Karpas-422 (cell line): ENCODE results near the gene ARL4A. TPM values are rescaled to one million over a fixed set of nuclear protein-coding genes. Genes with fewer than 3 reads are reported as not detected.

Source experiments
- DNase-seq: peaks from one replicate; pipeline ENCODE4 v3.0.0-alpha.2; 2015
- H2AFZ ChIP-seq: fragments of 200-600 bp; sonication (generic); 2 replicates; pipeline ENCODE4 v1.6.1; 2014; ENCODE audit warnings: antibody characterized with exemption, low read length, mixed read lengths
- H3K27ac ChIP-seq: fragments of 200-600 bp; sonication (generic); 2 replicates; pipeline ENCODE4 v1.5.1; 2014; ENCODE audit warnings: mild to moderate bottlenecking, low read length, moderate library complexity
- H3K27me3 ChIP-seq: fragments of 200-600 bp; sonication (generic); 2 replicates; pipeline ENCODE4 v1.6.1; 2014; ENCODE audit warnings: low read length, mixed read lengths
- H3K36me3 ChIP-seq: fragments of 200-600 bp; sonication (generic); 2 replicates; pipeline ENCODE4 v1.6.1; 2014; ENCODE audit warnings: low read length, mixed read lengths; ENCODE audit not compliant: insufficient read depth
- H3K4me1 ChIP-seq: fragments of 200-600 bp; sonication (generic); 2 replicates; pipeline ENCODE4 v1.6.1; 2014; ENCODE audit warnings: mild to moderate bottlenecking, low read length, mixed read lengths
- H3K4me2 ChIP-seq: fragments of 200-600 bp; sonication (generic); 2 replicates; pipeline ENCODE4 v1.6.1; 2014; ENCODE audit warnings: low read length, low read depth, mild to moderate bottlenecking; ENCODE audit not compliant: poor library complexity, severe bottlenecking
- H3K4me3 ChIP-seq: fragments of 200-600 bp; sonication (generic); 2 replicates; pipeline ENCODE4 v1.5.1; 2014; ENCODE audit warnings: mild to moderate bottlenecking, antibody characterized with exemption, low read length, mixed read lengths
- H3K79me2 ChIP-seq: fragments of 200-600 bp; sonication (generic); 2 replicates; pipeline ENCODE4 v1.6.1; 2014; ENCODE audit warnings: mild to moderate bottlenecking, low read length, mixed read lengths
- H3K9ac ChIP-seq: fragments of 200-600 bp; sonication (generic); 2 replicates; pipeline ENCODE4 v1.6.0; 2014; ENCODE audit warnings: low read length
- H3K9me2 ChIP-seq: fragments of 200-600 bp; sonication (generic), shearing (Covaris generic); replicated peaks from 2 replicates; pipeline ENCODE4 v1.6.0; 2014; ENCODE audit warnings: mild to moderate bottlenecking, low read length, moderate library complexity; ENCODE audit not compliant: insufficient read depth
- H3K9me3 ChIP-seq: fragments of 300-700, 200-600 bp; sonication (generic); 2 replicates; pipeline ENCODE4 v1.6.1; 2014; ENCODE audit warnings: low read length, mixed read lengths
- H4K20me1 ChIP-seq: fragments of 200-600 bp; sonication (generic); 2 replicates; pipeline ENCODE4 v1.6.1; 2014; ENCODE audit warnings: mild to moderate bottlenecking, antibody characterized with exemption, low read length, low read depth; ENCODE audit not compliant: insufficient read depth
- total RNA-seq: library from RNA; depleted of rRNA; stranded (reverse); fragments of >200 nt; shearing (Covaris generic); gene quantifications from 2 replicates; pipeline ENCODE4 v1.2.3, GENCODE V29; 2014; ENCODE audit warnings: low replicate concordance

ARL4A gene
- total RNA-seq, 1 experiment from 2014 or later: not detected

DNA sequence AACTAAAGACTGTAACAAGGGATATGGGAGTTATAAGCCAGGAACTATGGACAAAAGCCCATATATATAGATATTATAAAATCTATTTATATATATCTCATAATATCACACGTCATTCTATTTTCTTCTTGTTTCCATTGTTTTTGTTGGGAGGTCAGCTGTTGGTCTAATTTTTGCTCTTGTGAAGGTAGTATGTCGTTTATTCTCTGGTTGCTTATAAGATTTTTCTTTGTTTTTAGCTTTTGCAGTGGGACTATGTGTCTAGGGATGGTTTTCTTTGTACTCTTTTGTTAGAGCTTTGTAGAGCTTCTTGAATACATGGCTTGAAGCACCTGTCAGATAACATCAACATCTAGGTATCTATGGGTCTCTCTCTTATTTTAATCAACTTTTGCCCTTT lies 14.0 kb downstream of the ARL4A start:
- no peaks in the 10 kb centered on the region for H4K20me1 ChIP-seq
- H3K4me1 ChIP-seq: no peaks in the 10 kb centered on the region
- H3K9ac ChIP-seq: no peak overlapping the region
- no peak for DNase-seq
- H3K9me2 ChIP-seq: no peaks in the 10 kb centered on the region
- H3K27me3 ChIP-seq: no peaks in the 10 kb centered on the region
- no peak overlapping the region for H3K27ac ChIP-seq
- no peaks in the 10 kb centered on the region for H3K9me3 ChIP-seq
- no peak overlapping the region for H3K4me3 ChIP-seq
- no peak overlapping the region for H2AFZ ChIP-seq
- no peak overlapping the region for H3K4me2 ChIP-seq
- no peaks in the 10 kb centered on the region for H3K36me3 ChIP-seq
- no peaks in the 10 kb centered on the region for H3K79me2 ChIP-seq

DNA sequence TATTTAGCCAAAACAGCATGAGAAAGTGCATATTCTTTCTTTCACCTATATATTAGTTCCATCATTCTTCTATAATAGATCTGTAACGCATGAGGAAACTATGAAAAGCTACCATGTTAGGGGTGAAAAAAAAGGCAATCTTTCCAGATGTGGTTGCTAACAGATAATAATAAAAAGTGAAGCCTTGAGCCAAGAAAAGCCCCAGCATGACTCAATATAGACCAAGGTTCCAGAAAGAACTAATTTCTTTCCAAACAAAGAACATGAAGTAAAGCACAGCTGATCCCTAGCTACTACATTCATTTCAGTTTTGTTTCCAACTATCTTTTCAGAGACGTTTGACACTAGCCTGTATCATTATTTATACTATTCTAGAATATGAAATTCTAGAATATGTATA lies 16.4 kb downstream of the ARL4A start:
- no peak for DNase-seq

DNA sequence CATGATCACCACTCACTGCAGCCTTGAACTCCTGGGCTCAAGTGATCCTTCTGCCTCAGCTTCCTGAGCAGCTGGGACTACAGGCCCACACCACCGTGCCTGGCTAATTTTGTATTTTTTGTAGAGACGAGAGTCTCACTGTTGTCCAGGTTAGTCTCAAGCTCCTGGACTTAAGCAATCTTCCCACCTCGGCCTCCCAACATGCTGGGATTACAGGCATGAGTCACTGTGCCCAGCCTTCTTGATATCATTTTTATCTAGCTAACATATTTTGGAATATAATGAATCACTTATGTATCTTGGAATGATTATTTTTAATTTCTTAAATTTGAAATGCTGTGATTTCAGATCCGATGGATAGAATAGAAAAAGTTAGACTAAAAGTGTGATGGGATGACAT lies 18.4 kb downstream of the ARL4A start:
- Histone ChIP-seq H3K4me2 (no peak overlapping the region), H3K27me3 (no peaks in the 10 kb centered on the region), H2AFZ (no peak overlapping the region), H3K27ac (no peak overlapping the region), H4K20me1 (no peaks in the 10 kb centered on the region), H3K4me1 (no peaks in the 10 kb centered on the region), H3K36me3 (no peaks in the 10 kb centered on the region), H3K9me2 (no peaks in the 10 kb centered on the region), H3K9ac (no peak overlapping the region), H3K4me3 (no peak overlapping the region), H3K79me2 (no peaks in the 10 kb centered on the region), H3K9me3 (no peaks in the 10 kb centered on the region)
- no peak for DNase-seq

More for the DNA sequence above, 16.4 kb downstream of the ARL4A start:
- Histone ChIP-seq H3K79me2 (no peaks in the 10 kb centered on the region), H3K4me1 (no peaks in the 10 kb centered on the region), H3K4me2 (no peak overlapping the region), H3K9me2 (no peaks in the 10 kb centered on the region), H2AFZ (no peak overlapping the region), H3K9me3 (no peaks in the 10 kb centered on the region), H3K9ac (no peak overlapping the region), H4K20me1 (no peaks in the 10 kb centered on the region), H3K27me3 (no peaks in the 10 kb centered on the region), H3K4me3 (no peak overlapping the region), H3K27ac (no peak overlapping the region), H3K36me3 (no peaks in the 10 kb centered on the region)

DNA sequence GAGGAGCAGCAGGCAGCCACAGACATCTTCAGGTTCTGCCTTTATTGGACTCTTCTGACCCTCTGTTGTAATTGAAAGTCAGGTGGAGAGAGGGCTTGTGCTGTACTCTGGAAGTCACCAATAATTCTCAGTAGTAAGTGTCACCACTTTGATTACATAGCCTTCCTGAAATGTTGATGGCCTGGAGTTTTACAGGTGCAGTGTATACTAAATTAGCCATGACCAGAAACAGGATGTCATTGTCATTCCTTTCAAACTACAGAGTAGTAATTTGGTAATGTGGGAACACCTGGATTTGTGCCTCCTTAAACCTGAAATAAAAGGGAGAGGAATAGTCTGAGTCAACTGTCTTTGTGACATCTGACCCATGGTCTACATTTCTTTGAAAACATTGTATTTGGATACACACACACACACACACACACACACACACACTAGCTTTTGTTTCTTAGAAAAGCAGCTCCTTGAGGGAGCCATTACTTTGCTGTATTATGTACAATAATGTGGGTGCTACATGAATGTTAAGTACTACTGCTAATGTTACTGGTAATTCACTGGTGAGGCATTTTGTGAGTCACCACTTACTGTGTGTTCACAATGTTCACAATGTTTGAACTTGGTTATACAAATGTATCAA lies 19.6 kb downstream of the ARL4A start:
- H3K4me1 ChIP-seq: no peaks in the 10 kb centered on the region
- H3K9me2 ChIP-seq: no peaks in the 10 kb centered on the region
- H3K4me3 ChIP-seq: no peak overlapping the region
- DNase-seq: no peak
- H3K36me3 ChIP-seq: no peaks in the 10 kb centered on the region
- no peak overlapping the region for H3K9ac ChIP-seq
- no peaks in the 10 kb centered on the region for H3K27me3 ChIP-seq
- H3K4me2 ChIP-seq: no peak overlapping the region
- H3K79me2 ChIP-seq: no peaks in the 10 kb centered on the region
- H3K27ac ChIP-seq: no peak overlapping the region
- no peak overlapping the region for H2AFZ ChIP-seq
- no peaks in the 10 kb centered on the region for H4K20me1 ChIP-seq
- H3K9me3 ChIP-seq: no peaks in the 10 kb centered on the region

DNA sequence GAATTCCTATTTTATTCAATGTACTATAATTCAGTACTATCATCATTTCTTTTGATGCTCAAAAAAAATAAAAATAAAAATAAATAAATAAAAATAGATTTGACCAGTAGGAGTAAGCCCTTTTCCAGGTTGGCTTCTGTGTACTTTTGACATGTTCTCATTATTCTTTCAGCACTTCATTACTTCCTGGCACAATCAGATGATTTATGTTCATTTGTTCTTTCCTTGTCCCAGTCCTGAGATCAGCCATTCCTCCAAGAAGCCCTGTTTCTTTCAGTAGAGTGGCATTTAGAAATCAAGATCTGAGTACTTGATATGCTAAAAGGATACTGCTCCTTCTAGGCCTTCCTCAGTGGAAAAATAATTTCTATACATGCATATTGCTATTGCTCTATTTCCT lies 20.9 kb downstream of the ARL4A start:
- Histone ChIP-seq H3K36me3 (no peaks in the 10 kb centered on the region), H3K79me2 (no peaks in the 10 kb centered on the region), H3K4me3 (no peak overlapping the region), H3K4me2 (no peak overlapping the region), H3K27ac (no peak overlapping the region), H3K9me2 (no peaks in the 10 kb centered on the region), H3K9ac (no peak overlapping the region), H3K9me3 (no peaks in the 10 kb centered on the region), H4K20me1 (no peaks in the 10 kb centered on the region), H3K27me3 (no peaks in the 10 kb centered on the region), H3K4me1 (no peaks in the 10 kb centered on the region), H2AFZ (no peak overlapping the region)
- DNase-seq: no peak

DNA sequence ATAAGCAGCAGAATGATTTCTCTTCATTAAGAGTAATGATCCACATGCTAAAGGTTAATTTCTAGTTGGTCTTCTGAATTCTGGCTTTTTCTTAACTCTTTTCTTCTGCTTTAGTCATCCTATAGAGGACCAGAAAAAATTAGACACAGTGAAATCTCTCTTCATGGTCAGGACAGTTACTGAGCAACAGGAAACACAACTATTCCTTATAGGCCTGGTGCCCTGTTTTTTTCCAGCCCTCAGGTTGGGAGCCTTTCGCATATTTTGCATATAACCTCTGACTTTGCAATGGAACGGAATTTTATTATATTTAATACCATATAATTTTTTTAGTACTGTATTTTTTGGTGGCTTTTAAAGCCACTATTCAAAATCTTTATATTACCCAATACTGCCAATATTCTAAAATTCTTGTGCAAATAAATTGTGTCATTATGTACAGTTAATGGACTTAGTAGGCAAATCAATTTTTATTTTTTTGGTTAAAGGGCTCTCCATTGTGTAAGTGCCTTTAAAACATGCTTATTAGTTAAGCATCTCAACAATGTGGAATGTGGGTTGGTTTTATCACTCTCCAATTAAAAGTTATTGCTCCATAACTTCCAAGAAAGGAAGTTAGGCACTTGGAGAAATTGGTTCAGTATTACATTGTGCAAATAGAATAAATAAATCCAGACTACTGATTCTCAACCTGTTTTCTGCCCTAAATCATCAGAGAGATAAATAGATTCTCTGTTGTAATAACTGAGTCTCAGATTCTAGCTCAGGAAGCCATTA lies 22.5 kb downstream of the ARL4A start:
- H3K27ac ChIP-seq: no peak overlapping the region

DNA sequence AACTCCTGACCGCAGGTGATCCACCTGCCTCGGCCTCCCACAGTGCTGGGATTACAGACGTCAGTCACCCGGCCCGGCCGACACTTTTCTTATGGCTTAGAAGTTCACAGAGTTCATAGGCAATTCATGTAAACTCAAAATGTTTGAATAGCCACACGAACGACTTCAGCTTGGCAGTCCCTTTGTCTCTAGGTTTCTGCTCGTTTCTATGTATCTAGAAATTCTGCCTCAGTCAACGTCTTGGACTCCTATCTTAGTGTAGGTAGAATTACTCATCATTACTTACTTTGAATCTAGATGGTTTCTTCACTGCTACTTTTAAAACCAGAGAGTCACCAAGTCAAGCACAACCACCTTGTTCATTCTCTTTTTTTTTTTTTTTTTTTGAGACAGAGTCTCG lies 23.7 kb downstream of the ARL4A start:
- no peak overlapping the region for H3K9ac ChIP-seq
- H3K4me3 ChIP-seq: no peak overlapping the region
- no peak overlapping the region for H3K27ac ChIP-seq
- no peaks in the 10 kb centered on the region for H3K79me2 ChIP-seq
- no peaks in the 10 kb centered on the region for H4K20me1 ChIP-seq
- H3K36me3 ChIP-seq: no peaks in the 10 kb centered on the region
- no peaks in the 10 kb centered on the region for H3K9me3 ChIP-seq
- H3K27me3 ChIP-seq: no peaks in the 10 kb centered on the region
- H3K4me2 ChIP-seq: no peak overlapping the region
- H3K9me2 ChIP-seq: no peaks in the 10 kb centered on the region
- H3K4me1 ChIP-seq: no peaks in the 10 kb centered on the region
- no peak overlapping the region for H2AFZ ChIP-seq
- DNase-seq: no peak

More for the DNA sequence above, 22.5 kb downstream of the ARL4A start:
- Histone ChIP-seq H3K4me2 (no peak overlapping the region), H3K4me1 (no peaks in the 10 kb centered on the region), H3K27me3 (no peaks in the 10 kb centered on the region), H3K9me3 (no peaks in the 10 kb centered on the region), H3K79me2 (no peaks in the 10 kb centered on the region), H2AFZ (no peak overlapping the region), H3K4me3 (no peak overlapping the region), H4K20me1 (no peaks in the 10 kb centered on the region), H3K9me2 (no peaks in the 10 kb centered on the region), H3K9ac (no peak overlapping the region), H3K36me3 (no peaks in the 10 kb centered on the region)
- DNase-seq: no peak

DNA sequence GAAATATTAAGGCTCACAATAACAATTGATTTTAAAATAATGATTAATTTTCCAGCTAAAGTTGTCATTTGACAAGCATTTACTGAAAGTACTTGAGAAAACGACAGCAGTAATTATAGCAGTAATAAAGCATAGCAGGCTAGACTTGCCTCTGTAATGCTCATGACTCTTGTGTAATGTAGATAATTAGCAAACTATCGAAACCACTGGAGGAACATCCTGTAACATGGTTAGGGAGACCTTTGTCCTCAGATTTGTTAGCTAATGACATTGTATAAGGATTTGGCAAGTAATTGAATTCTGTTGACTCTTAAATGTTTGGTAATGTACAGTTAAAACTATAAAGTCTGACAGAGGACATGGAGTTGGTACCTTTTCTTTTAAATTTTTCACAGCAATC lies 24.8 kb downstream of the ARL4A start:
- Histone ChIP-seq H3K4me3 (no peak overlapping the region), H4K20me1 (no peaks in the 10 kb centered on the region), H2AFZ (no peak overlapping the region), H3K79me2 (no peaks in the 10 kb centered on the region), H3K27ac (no peak overlapping the region), H3K4me2 (no peak overlapping the region), H3K9me3 (no peaks in the 10 kb centered on the region), H3K9ac (no peak overlapping the region), H3K4me1 (no peaks in the 10 kb centered on the region), H3K36me3 (no peaks in the 10 kb centered on the region), H3K9me2 (no peaks in the 10 kb centered on the region), H3K27me3 (no peaks in the 10 kb centered on the region)
- no peak for DNase-seq
